HG02973 (cell line): ENCODE data around the gene GBP6.
"Not testable (repeated sequence)": the region's sequence is repeated elsewhere in the genome, so short reads cannot be mapped to it uniquely, and the experiment has no call there.

ENCODE experiments used
- ATAC-seq: cut with Tn5 transposase; IDR thresholded peaks from one replicate; pipeline ENCODE4 v1.9.1; 2021; ENCODE audit warnings: moderate library complexity; ENCODE audit not compliant: unreplicated experiment

GBP6 gene

GRCh38 chr1:89367221-89367620 lies 3.4 kb downstream of the GBP6 start:
- no peak for ATAC-seq

DNA sequence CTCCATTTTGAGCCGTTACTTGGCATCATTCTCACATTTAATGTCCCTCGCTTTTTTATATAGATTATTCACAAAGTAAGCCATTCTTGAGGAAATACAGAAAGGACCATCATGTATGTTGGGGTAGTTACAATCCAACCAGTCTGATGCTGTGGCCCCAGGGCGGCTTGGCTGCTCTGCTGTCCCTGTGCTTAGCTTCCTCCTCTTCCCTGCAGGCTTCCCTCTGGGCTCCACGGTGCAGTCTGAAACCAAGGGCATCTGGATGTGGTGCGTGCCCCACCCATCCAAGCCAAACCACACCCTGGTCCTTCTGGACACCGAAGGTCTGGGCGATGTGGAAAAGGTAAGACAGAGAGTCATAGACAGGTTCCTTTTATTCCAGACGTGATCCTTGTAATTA lies 5.5 kb downstream of the GBP6 start:
- no peak for ATAC-seq

DNA sequence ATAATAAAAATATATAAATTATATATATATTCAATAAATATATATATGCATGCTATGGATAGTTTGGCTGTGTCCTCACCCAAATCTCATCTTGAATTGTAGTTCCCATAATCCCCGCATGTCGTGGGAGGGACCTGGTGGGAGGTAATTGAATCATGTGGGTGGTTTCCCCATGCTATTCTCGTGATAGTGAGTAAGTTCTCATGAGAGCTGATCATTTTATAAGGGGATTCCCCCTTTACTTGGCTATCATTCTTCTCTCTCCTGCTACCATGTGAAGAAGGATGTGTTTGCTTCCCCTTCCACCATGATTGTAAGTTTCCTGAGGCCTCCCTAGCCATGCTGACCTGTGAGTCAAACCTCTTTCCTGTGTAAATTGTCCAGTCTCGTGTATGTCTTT lies 10.0 kb downstream of the GBP6 start:
- not testable (repeated sequence) for ATAC-seq

DNA sequence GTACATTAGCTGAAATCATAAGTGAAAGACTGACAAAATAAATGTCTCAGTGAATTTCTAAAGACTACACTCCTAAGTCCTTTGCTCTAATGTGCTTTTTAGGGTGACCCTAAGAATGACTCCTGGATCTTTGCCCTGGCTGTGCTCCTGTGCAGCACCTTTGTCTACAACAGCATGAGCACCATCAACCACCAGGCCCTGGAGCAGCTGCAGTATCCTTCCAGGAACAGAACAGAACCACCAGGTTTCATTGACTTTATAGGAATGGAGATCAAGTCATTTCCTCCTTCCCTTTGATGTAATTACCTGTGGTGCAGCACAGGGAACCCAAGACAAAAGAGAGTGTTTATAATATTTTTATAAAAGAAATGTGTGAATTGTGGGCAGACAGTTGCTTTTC lies 14.1 kb downstream of the GBP6 start:
- no peak for ATAC-seq

GRCh38 chr1:89381618-89382017 lies 17.8 kb downstream of the GBP6 start:
- no peak for ATAC-seq

- no peak for ATAC-seq
Measured at GRCh38 chr1:89382479-89382878, 18.6 kb downstream of the GBP6 start.

DNA sequence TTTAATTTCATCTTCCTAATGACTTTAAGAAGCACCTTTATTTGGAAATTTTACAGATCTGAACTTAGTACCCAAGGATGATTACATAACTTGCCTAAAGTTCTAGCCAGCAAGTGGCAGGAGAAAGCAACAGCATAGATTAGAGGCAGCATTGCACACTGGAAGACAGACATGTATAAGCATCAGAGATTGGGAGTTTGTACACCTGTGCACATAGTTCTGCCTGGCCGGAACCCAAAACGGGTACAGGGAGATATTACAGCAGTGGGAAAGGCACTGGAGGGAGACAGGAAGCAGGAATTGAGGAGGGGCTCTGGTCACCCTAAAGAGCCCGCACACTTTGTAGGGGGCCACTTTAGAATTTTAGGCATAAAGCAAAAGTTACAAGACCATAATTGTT lies 19.3 kb downstream of the GBP6 start:
- no peak for ATAC-seq

DNA sequence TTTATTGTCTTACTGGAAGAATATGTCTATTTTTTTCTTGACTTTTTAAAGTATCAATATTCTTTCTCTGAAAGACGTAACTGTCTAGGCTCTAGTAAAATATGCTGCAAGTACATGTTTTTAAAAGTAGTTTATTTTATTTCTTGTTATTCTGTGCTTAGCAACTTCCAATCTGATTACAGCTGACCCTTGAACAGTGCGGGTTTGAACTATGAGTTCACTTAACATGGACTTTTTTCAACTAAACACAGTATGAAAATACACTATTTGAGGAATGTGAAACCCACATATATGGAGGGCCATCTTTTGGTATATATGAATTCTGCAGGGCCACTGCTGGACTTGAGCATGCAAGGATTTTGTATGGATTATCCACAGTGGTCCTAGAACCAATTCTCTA lies 26.8 kb downstream of the GBP6 start:
- no peak for ATAC-seq

GRCh38 chr1:89391686-89392085 lies 27.8 kb downstream of the GBP6 start:
- ATAC-seq: no peak

DNA sequence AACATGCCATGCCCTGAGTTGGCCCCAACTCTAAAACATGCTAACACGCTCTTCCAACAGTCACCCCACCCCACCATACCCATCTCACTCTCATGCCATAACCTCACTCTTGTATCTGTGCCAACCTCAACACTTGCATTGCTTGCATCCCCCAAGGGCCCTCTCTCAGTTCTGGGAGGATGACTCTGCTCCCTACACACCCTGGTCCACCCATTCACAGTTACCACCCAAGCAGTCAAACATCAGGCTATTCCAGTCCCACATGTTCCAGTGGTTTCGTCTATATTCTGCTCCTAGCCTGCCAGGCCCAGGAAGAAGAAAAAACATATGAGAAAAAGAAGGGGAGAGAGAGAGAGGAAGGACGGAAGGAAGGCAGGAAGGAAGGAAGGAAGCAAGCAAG lies 31.0 kb downstream of the GBP6 start:
- ATAC-seq: no peak

DNA sequence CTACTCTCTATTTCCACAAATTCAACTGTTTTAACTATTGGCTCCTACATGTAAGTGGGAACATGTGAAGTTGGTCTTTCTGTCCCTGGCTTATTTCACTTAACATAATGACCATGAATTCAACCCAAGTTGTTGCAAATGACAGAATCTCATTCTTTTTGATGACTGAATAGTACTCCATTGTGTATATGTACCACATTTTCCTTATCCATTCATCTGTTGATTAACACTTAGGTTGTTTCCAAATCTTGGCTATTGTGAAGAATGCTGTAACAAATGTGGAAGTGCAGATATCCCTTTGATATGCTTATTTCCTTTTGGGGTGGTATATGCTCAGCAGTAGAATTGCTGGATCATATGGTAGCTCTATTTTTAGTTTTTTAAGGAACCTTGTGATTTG lies 33.0 kb downstream of the GBP6 start:
- no peak for ATAC-seq

DNA sequence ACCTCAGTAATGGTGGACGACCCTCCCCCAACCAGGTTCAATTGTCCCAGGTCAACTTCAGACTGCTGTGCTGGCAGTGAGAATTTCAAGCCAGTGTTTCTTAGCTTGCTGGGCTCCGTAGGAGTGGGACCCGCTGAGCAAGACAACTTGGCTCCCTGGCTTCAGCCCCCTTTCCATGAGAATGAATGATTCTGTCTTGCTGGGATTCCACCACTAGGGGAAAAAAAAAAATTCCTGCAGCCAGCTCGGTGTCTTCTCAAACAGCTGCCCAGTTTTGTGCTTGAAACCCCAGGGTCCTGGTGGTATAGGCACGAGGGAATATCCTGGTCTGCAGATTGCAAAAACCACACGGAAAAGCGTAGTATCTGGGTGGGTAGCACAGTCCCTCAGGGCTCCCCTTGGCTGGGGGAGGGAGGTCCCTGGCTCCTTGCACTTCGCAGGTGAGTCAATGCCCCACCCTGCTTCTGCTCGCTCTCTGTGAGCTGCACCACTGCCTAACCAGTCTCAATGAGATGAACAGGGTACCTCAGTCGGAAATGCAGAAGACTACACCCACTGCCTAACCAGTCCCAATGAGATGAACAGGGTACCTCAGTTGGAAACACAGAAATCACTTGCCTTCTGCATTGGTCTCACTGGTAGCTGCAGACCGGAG lies 41.5 kb downstream of the GBP6 start:
- no peak for ATAC-seq

GRCh38 chr1:89407360-89407759 lies 43.5 kb downstream of the GBP6 start:
- no peak for ATAC-seq

DNA sequence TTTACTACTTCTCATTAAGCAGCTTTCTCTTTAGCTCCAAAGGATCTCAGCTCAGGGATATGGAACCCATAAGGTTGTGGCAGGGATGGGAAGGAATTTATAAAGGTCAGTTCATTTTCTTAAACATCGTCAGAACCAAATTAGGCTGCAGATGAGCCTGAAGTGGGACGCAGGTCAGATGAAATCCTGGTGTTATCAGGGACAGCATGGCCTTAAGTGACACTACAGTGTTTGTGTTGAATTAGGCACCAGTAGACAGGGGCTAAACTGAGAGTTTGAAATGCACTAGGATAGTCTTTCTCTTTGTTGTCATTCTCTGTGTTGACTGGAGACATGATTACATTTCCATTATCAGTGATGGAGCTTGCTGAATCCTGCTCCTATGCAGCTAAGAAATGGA lies 43.9 kb downstream of the GBP6 start:
- not testable (repeated sequence) for ATAC-seq

GRCh38 chr1:89425056-89425455 lies 61.2 kb downstream of the GBP6 start:
- no peak for ATAC-seq

- ATAC-seq: no peak
Measured at GRCh38 chr1:89429062-89429461, 65.2 kb downstream of the GBP6 start.

GRCh38 chr1:89429681-89430080 lies 65.8 kb downstream of the GBP6 start:
- ATAC-seq: not testable (repeated sequence)

GRCh38 chr1:89433421-89433820 lies 69.6 kb downstream of the GBP6 start:
- no peak for ATAC-seq

- ATAC-seq: not testable (repeated sequence)
Measured at GRCh38 chr1:89434058-89434780, 70.4 kb downstream of the GBP6 start.
